GM12878 (cell line): ENCODE data around the gene ME1. TPM values are rescaled to one million over a fixed set of nuclear protein-coding genes. Genes with fewer than 3 reads are reported as not detected.

ENCODE experiments used
- ATAC-seq: fragments of 200-7000 bp; cut with Tn5 transposase; 3 replicates; pipeline ENCODE4 v1.9.1; 2020; ENCODE audit warnings: mild to moderate bottlenecking, moderate library complexity
- BruUV-seq: library from RNA; stranded (reverse); fragments of 400-500 nt; replicated peaks from 2 replicates; lab custom pipeline; 2021; lab: Mats Ljungman, UMichigan
- CTCF ChIA-PET: fragments of 300-600 bp; sonication (Branson Sonifier 250); formaldehyde crosslinking; extraction: SDS; loops from one replicate; lab custom pipeline; 2021; ENCODE audit warnings: inconsistent platforms; lab: Yijun Ruan, JAX
- POLR2A ChIA-PET: fragments of 350-600 bp; formaldehyde crosslinking; extraction: SDS; loops from one replicate; lab custom pipeline; 2021; ENCODE audit warnings: inconsistent platforms; lab: Charles Lee
- RAD21 ChIA-PET: fragments of 300-600 bp; sonication (Branson Sonifier 250); formaldehyde crosslinking; loops from one replicate; lab custom pipeline; 2023; ENCODE audit warnings: antibody characterized with exemption; ENCODE audit not compliant: unreplicated experiment; lab: Charles Lee
- SMC1A ChIA-PET: fragments of 300-600 bp; sonication (Branson Sonifier 250); formaldehyde crosslinking; loops from one replicate; lab custom pipeline; 2023; ENCODE audit not compliant: unreplicated experiment, uncharacterized antibody; lab: Charles Lee
- DNase-seq: peaks from one replicate; pipeline ENCODE4 v3.0.0-alpha.2; 2011; ENCODE audit warnings: low read depth, low spot score
- FAIRE-seq: peaks from 3 replicates; lab custom pipeline; 2011; peaks lifted over from hg19 to GRCh38; lab: Jason Lieb, UNC
- H2AFZ ChIP-seq: 2 replicates; pipeline ENCODE4 v1.6.0; 2011; ENCODE audit warnings: low read depth, low read length, control low read depth; ENCODE audit not compliant: control insufficient read depth
- H3K27ac ChIP-seq: 2 replicates; pipeline ENCODE4 v1.5.1; 2011; ENCODE audit warnings: control low read depth; ENCODE audit not compliant: control insufficient read depth, insufficient read depth
- H3K27me3 ChIP-seq, 2 experiments: replicated peaks in 1 of 2; 2 replicates each; pipeline versions ENCODE4 v1.6.0 to v1.6.1; 2011; ENCODE audit warnings: low read length in 1 of 2; ENCODE audit not compliant: control insufficient read depth in 2 of 2, insufficient read depth in 2 of 2
- H3K36me3 ChIP-seq, 2 experiments: 2 replicates each; pipeline ENCODE4 v1.5.1; 2011; ENCODE audit warnings: low read length in 1 of 2; ENCODE audit not compliant: control insufficient read depth in 2 of 2, insufficient read depth in 2 of 2
- H3K4me1 ChIP-seq: 2 replicates; pipeline ENCODE4 v1.6.1; 2011; ENCODE audit warnings: mild to moderate bottlenecking, low read length, moderate library complexity, mixed read lengths; ENCODE audit not compliant: control insufficient read depth, insufficient read depth
- H3K4me2 ChIP-seq: 2 replicates; pipeline ENCODE4 v1.6.0; 2011; ENCODE audit warnings: control low read depth; ENCODE audit not compliant: control insufficient read depth, insufficient read depth
- H3K4me3 ChIP-seq: fragments of 200-600 bp; sonication (generic); 2 replicates; pipeline ENCODE4 v1.5.1; 2016
- H3K79me2 ChIP-seq: 2 replicates; pipeline ENCODE4 v1.6.0; 2011; ENCODE audit warnings: low read length; ENCODE audit not compliant: control insufficient read depth, insufficient read depth
- H3K9ac ChIP-seq: 2 replicates; pipeline ENCODE4 v1.8.0; 2011; ENCODE audit warnings: low read length, control low read depth, mixed read lengths; ENCODE audit not compliant: control insufficient read depth, insufficient read depth
- H3K9me3 ChIP-seq: replicated peaks from 3 replicates; pipeline ENCODE4 v1.5.1; 2011; ENCODE audit warnings: mild to moderate bottlenecking, low read length; ENCODE audit not compliant: control insufficient read depth, insufficient read depth
- H4K20me1 ChIP-seq: 2 replicates; pipeline ENCODE4 v1.6.0; 2011; ENCODE audit not compliant: control insufficient read depth, insufficient read depth
- ATF7 ChIP-seq: fragments of 450-650 bp; IDR thresholded peaks from 2 replicates; pipeline ENCODE4 v1.6.1; 2016; ENCODE audit warnings: low read depth, mild to moderate bottlenecking
- CEBPB ChIP-seq, 2 experiments: fragments of 150-350 bp in 1 of 2; IDR thresholded peaks; 2 replicates each; pipeline ENCODE4 v1.6.1; 2012 to 2014; ENCODE audit warnings: low read depth in 2 of 2, low read length in 2 of 2, borderline replicate concordance in 1 of 2, inconsistent platforms in 1 of 2
- HDGF ChIP-seq: fragments of 450-650 bp; IDR thresholded peaks from 2 replicates; pipeline ENCODE4 v1.6.1; 2016; ENCODE audit warnings: antibody characterized with exemption
- JUNB ChIP-seq: IDR thresholded peaks from 2 replicates; pipeline ENCODE4 v1.6.1; 2016; ENCODE audit warnings: antibody characterized with exemption, mild to moderate bottlenecking
- KAT2A ChIP-seq: conservative IDR thresholded peaks from 2 replicates; pipeline ENCODE4 v1.6.1; 2011; ENCODE audit warnings: low read depth, low read length; ENCODE audit not compliant: control insufficient read depth
- KLF5 ChIP-seq: fragments of 450-650 bp; IDR thresholded peaks from 2 replicates; pipeline ENCODE4 v1.6.1; 2014; ENCODE audit warnings: mild to moderate bottlenecking; ENCODE audit not compliant: partially characterized antibody
- POLR2A ChIP-seq: IDR thresholded peaks from 2 replicates; pipeline ENCODE4 v1.6.1; 2011; ENCODE audit warnings: low read depth, mild to moderate bottlenecking, low read length
- SPI1 ChIP-seq: IDR thresholded peaks from 2 replicates; pipeline ENCODE4 v1.6.1; 2011; ENCODE audit warnings: low read depth, mild to moderate bottlenecking, low read length, moderate library complexity, borderline replicate concordance; ENCODE audit not compliant: insufficient read depth
- STAT1 ChIP-seq: fragments of 450-650 bp; conservative IDR thresholded peaks from 2 replicates; pipeline ENCODE4 v1.6.1; 2014; ENCODE audit warnings: antibody characterized with exemption, mild to moderate bottlenecking
- SUPT20H ChIP-seq: IDR thresholded peaks from 2 replicates; pipeline ENCODE4 v1.6.1; 2011; ENCODE audit warnings: low read depth, mild to moderate bottlenecking, low read length, moderate library complexity, borderline replicate concordance; ENCODE audit not compliant: control insufficient read depth
- TAF1 ChIP-seq: IDR thresholded peaks from 2 replicates; pipeline ENCODE4 v1.6.1; 2011; ENCODE audit warnings: mild to moderate bottlenecking, low read depth, low read length, borderline replicate concordance
- whole genome bisulfite sequencing: methylation state at CpG from one replicate; pipeline ENCODE4 v1.1.6; 2016; ENCODE audit warnings: low lambda C conversion rate; ENCODE audit not compliant: insufficient replicate concordance, insufficient coverage; ENCODE audit errors: missing lambda C conversion rate; 5-methylcytosine and 5-hydroxymethylcytosine counted together
- in situ Hi-C: fragments of 300-500 bp; cut with MboI; formaldehyde crosslinking; loops from 9 replicates; pipeline ENCODE4 v1.14.3; 2018; ENCODE audit warnings: mixed read lengths
- intact Hi-C: fragments of 100-400 bp; cut with micrococcal nuclease; formaldehyde crosslinking; loops from one replicate; pipeline ENCODE4 v1.14.2; 2022; ENCODE audit not compliant: unreplicated experiment
- polyA plus RNA-seq, 11 experiments: library from polyadenylated mRNA; depleted of rRNA in 4 of 11; unstranded in 6 of 11; stranded (reverse) in 5 of 11; fragments of >200 nt; fragmentation: Nextera tagmentation in 4 of 11; fragmentation: Illumina TruSeq in 1 of 11; extraction: Ambion mirVana in 4 of 11; extraction: Trizol in 1 of 11; gene quantifications; 1 replicate in 1 of 11; 2 replicates in 10 of 11; pipeline versions ENCODE4 v1.2.1 to v1.2.3, GENCODE V29; 2011 to 2016; ENCODE audit warnings: inconsistent platforms in 2 of 11, missing spikeins in 2 of 11, low read depth in 1 of 11
- total RNA-seq, 4 experiments: library from RNA; depleted of rRNA in 3 of 4; stranded (reverse); fragments of >200 nt in 3 of 4; fragmentation: Illumina TruSeq in 1 of 4; extraction: Trizol in 1 of 4; gene quantifications; 2 replicates each; pipeline versions ENCODE4 v1.2.1 to v1.2.3, GENCODE V29; 2013 to 2021
- TF ChIP-seq, protein P1 (sequence below): fragments of 450-650 bp; IDR thresholded peaks from 2 replicates; pipeline ENCODE4 v1.6.1; 2017; ENCODE audit warnings: mild to moderate bottlenecking, moderate library complexity
- TF ChIP-seq, protein P2 (sequence below): IDR thresholded peaks from 2 replicates; pipeline ENCODE4 v1.6.1; 2012; ENCODE audit warnings: low read depth, low read length, improper control_type of control experiment

Gene ME1
- total and polyA plus RNA-seq, 10 of the 15 experiments (the other 5 are each of a cell fraction or from before 2014, with no cell fraction given), result 3.6 to 11.8 (median 8.4) TPM

DNA sequence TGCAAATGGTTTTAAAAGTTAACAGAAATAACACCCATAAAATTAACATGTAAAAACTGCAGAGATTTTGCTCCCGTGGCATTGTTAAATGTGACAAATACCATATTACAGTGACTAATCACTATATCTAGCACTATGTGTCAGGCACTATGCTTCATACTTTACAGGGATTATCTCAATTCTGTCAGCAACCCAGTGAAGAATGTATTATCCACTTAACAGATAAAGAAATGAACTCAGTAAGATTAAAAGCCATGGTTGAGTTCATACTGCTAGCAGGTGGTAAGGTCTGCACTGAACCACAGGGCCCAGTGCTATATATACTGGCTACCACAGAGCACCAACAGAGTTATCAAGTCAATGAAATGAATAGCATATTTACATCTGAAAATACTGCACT, 172.3 kb downstream of the ME1 start:
- POLR2A ChIA-PET, result no interaction called here

More for the DNA sequence above, 172.3 kb downstream of the ME1 start:
- no peak overlapping the region for H3K9ac ChIP-seq
- in situ Hi-C loops (no loop called here), intact Hi-C loops (no loop called here)
- H3K4me3 ChIP-seq, result no peak overlapping the region
- no peak for TF ChIP-seq ATF7
- no peak for TF ChIP-seq TAF1
- no peak for TF ChIP-seq KLF5
- no peak for TF ChIP-seq STAT1
- TF ChIP-seq KAT2A, result no peak
- TF ChIP-seq POLR2A, result no peak
- TF ChIP-seq HDGF, result no peak
- TF ChIP-seq JUNB, result no peak
- TF ChIP-seq, protein P1, sequence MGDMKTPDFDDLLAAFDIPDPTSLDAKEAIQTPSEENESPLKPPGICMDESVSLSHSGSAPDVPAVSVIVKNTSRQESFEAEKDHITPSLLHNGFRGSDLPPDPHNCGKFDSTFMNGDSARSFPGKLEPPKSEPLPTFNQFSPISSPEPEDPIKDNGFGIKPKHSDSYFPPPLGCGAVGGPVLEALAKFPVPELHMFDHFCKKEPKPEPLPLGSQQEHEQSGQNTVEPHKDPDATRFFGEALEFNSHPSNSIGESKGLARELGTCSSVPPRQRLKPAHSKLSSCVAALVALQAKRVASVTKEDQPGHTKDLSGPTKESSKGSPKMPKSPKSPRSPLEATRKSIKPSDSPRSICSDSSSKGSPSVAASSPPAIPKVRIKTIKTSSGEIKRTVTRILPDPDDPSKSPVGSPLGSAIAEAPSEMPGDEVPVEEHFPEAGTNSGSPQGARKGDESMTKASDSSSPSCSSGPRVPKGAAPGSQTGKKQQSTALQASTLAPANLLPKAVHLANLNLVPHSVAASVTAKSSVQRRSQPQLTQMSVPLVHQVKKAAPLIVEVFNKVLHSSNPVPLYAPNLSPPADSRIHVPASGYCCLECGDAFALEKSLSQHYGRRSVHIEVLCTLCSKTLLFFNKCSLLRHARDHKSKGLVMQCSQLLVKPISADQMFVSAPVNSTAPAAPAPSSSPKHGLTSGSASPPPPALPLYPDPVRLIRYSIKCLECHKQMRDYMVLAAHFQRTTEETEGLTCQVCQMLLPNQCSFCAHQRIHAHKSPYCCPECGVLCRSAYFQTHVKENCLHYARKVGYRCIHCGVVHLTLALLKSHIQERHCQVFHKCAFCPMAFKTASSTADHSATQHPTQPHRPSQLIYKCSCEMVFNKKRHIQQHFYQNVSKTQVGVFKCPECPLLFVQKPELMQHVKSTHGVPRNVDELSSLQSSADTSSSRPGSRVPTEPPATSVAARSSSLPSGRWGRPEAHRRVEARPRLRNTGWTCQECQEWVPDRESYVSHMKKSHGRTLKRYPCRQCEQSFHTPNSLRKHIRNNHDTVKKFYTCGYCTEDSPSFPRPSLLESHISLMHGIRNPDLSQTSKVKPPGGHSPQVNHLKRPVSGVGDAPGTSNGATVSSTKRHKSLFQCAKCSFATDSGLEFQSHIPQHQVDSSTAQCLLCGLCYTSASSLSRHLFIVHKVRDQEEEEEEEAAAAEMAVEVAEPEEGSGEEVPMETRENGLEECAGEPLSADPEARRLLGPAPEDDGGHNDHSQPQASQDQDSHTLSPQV, result no peak
- TF ChIP-seq CEBPB (IDR thresholded peaks at IDR 0.05; ENCODE audit: borderline replicate concordance in 1 of 2, low read depth in 2 of 2, low read length in 2 of 2), result no peak
- no peak for TF ChIP-seq SUPT20H
- TF ChIP-seq, protein P2, sequence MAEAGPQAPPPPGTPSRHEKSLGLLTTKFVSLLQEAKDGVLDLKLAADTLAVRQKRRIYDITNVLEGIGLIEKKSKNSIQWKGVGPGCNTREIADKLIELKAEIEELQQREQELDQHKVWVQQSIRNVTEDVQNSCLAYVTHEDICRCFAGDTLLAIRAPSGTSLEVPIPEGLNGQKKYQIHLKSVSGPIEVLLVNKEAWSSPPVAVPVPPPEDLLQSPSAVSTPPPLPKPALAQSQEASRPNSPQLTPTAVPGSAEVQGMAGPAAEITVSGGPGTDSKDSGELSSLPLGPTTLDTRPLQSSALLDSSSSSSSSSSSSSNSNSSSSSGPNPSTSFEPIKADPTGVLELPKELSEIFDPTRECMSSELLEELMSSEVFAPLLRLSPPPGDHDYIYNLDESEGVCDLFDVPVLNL, result no peak
- no peak for TF ChIP-seq SPI1
- H3K27me3 ChIP-seq, result no peaks in the 10 kb centered on the region
- no peaks in the 10 kb centered on the region for H4K20me1 ChIP-seq
- no peak overlapping the region for H3K27ac ChIP-seq
- no peaks in the 10 kb centered on the region for H3K9me3 ChIP-seq
- DNase-seq (no peak), FAIRE-seq (no peak), ATAC-seq (no peak)
- ChIA-PET RAD21 (no interaction called here), CTCF (no interaction called here), SMC1A (no interaction called here)
- H3K4me2 ChIP-seq, result no peak overlapping the region
- 0% methylated on average over 1 of the region's 1 CpG for WGBS
- H3K79me2 ChIP-seq, result no peaks in the 10 kb centered on the region
- no peaks in the 10 kb centered on the region for H3K4me1 ChIP-seq
- H2AFZ ChIP-seq, result no peak overlapping the region
- no peaks in the 10 kb centered on the region for H3K36me3 ChIP-seq
- BruUV-seq, result no TSS peak
